ENCODE results near the gene GOLGA3.
"Not testable (repeated sequence)": the region's sequence is repeated elsewhere in the genome, so short reads cannot be mapped to it uniquely, and the experiment has no call there.

GOLGA3 gene

DNA sequence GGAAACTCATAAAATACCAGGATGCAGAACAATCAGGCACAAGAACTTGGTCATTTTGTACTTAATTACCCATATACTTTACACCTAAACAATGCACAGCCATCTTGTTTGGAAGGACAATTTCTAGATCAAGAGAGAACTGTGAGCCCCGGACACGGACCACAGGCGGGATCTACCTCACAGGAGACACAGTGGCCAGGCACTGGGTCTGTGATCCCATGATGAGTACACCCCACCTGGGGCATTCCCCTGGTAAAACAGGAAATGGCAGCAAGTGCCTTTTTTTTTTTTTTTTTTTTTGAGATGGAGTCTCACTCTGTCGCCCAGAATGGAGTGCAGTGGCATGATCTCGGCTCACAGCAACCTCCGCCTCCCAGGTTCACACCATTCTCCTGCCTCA, 15.2 kb downstream of the GOLGA3 start:
- DNase-seq = no peak

DNA sequence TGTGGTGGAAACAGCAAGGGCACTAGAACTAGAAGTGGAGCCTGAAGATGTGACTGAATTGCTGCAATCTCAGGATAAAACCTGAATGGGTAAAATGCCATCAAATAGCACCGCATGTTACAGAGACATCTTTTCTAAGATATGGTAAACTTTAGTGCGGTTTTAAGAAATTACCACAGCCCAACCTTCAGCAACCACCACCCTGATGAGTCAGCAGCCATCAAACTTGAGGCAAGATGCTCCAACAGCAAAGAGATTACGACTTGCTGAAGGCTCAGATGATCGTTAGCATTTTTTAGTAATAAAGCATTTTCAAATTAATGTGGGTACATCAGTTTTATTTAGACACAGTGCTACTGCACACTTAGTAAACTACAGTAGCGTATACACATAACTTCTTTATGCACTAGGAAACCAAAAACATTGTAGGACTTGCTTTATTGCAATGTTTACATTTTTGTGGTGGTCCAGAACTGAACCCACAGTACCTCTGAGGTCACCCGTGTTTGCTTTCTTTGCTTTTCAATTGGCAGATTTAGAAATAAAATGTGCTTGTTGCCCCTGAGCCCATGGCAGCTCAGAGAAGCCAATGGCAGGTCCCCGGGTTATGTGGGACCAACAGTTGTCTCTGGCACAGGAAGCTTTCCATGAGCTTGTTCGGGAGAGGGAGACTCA, 15.9 kb downstream of the GOLGA3 start:
- no peak for DNase-seq

DNA sequence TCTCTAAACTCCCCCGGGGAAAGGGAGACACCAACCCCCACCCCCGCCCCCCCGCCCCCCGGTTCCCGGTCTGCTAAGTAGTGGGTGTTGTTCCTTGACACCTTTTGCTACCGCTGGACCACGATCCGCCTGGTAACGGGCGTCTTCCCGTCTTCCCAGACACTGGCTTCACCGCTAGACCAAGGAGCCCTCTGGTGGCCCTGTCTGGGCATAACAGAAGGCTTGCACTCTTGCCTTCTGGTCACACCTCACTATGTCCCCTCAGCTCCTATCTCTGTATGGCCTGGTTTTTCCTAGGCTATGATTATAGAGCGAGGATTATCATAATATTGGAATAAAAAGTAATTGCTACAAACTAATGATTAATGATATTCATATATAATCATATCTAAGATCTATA, 19.3 kb downstream of the GOLGA3 start:
- DNase-seq = peak in 7 of 58 donors; percentile 6 to 40 (median 23)

DNA sequence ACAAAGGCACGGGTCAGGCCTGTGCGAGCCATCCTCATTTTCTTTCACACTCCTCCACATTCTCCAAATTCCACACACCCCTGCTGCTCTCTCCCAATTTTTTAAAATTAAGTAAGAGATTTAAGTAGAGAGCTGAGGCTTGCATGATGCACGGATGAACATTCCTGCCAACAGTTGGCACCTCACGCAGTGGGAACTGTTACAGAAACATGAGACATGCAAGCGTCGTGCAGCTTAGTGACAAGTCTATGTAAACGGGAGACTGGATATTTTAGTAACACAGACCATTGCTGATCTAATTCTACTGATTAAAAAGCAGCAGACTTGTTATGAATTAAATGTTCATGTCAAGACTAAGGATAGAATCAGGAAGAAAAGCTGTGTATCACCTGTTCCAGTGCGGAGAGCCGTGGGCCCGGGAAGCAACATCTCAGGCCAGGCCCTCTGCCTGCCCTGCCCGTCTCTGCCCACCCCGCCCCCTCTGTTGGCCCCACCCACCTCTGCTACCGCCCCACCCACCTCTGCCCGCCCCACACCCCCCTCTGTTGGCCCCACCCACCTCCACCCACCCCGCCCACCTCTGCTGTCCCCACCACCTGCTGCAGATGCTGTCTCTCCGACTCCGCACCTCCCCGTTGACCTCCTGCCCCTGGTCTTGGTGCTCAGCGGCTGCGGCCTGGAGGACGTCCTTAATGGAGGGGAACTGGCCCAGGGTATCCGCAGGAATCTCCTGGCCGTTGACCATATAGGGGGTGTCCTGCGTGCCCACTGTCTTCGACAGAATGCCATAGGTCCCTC, 21.2 kb downstream of the GOLGA3 start:
- peak in 20 of 58 donors; percentile 5 to 56 (median 28) for DNase-seq

DNA sequence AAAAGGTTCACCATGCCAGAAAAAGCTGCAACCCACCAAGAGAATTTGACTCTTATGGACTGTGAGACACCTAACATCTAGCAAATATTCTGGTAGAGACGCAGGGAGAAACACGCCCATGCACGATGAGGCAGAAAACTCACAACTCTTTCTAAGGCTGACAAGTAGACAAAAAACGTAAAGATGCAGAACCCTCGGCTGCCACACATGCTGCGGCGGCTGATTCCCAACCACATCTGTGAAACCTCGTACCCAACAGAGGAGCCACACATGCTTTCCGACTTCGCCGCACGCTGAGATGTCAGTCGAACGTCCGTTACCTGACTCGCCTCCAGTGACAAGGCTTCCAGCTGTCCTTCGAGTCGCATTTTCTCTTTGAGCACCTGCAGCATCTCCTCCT, 21.8 kb downstream of the GOLGA3 start:
- DNase-seq = peak in 26 of 58 donors; percentile 8 to 67 (median 28)

DNA sequence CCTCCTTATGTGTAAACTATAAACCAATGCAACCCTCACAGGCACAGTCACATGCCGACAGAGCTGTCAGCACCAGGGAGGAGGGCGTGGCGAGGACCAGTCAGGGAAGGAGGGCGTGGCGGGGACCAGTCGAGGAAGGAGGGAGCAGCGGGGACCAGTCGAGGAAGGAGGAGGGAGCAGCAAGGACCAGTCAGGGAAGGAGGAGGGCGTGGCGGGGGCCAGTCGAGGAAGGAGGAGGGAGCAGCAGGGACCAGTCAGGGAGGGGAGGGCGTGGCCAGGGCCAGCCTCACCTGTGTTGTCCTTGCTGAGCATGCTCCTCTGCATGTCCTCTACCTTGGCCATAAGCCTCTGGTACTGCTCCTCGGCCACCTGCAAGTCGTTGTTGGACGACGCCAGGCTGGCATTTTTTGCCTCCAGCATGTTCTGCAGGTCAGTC, 24.2 kb downstream of the GOLGA3 start:
- DNase-seq = no peak

DNA sequence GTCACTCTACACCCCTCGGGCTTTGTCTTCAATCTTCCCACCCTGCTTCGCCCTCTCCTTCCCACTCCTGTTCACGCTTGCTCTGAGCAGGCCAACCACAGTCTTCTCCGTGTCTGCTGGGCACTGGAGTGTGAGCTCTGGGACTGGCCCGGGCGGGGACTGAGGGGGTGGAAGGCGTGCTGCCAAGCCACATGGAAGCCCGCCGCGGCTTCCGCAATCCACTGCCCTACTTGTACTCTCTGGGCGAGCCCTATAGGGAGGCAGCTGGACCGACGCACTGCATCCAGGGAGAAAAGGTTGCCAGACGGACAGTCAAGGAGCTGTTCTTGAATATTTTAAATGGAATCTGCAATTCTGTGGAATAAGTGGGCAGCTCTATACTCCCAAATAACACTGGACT, 24.8 kb downstream of the GOLGA3 start:
- peak in 1 of 58 donors; percentile 52 for DNase-seq

DNA sequence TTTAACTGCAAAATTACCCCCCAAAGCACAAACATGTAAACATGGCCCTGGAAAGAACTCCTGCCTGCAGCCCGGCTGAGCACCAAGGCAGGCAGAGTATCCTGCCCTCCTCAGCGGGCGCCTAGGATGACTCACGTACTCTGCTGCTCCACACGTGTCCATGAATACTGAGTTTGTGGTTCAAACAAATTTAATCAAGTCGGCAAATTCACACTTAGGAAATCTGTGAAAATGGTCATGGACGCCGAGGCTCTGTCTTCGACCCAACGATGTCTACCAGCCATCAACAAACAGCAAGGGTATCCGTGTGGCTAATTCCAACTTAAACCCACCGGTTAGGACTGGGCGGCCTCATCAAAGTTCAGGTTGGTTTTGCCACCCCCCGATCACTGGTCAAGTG, 25.5 kb downstream of the GOLGA3 start:
- DNase-seq = no peak

DNA sequence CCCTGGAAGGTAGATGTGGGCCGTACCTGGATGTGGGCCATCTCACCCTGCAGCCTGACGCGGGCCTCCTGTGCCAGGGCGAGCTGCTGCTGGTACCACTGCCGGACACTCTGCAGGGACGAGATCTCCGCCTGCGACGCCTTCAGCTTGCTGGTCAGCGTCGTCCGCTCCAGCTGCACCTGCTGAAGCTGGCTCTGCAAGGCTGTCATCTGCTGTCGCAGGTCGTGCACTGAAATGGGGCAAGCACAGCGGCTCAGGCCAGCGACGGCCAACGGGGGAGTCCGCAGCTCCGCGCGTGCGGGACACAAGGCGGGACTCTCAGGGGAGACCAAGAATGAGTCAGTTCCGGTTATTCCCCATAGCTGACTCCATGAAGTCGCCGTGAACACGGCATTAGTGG, 26.9 kb downstream of the GOLGA3 start:
- no peak for DNase-seq

DNA sequence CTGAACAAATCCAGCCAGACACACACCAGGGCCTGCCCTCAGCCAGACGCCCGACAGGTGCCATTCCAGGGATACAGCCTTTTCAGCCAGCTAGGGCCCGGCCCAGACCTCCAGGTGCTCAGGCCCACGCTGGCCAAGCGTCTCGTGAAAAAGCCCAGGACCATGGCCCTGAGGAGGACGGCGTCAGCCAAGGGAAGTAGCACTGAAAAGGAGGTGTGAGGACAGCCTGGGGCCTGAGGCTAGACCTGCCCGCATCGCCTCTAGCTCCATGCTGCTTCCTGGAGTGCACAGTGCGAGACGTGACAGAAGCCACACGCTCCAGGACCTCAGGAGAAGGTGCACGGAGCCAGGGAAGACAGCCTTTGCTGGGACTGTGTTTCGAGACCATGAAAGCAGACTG, 29.8 kb downstream of the GOLGA3 start:
- DNase-seq = no peak

DNA sequence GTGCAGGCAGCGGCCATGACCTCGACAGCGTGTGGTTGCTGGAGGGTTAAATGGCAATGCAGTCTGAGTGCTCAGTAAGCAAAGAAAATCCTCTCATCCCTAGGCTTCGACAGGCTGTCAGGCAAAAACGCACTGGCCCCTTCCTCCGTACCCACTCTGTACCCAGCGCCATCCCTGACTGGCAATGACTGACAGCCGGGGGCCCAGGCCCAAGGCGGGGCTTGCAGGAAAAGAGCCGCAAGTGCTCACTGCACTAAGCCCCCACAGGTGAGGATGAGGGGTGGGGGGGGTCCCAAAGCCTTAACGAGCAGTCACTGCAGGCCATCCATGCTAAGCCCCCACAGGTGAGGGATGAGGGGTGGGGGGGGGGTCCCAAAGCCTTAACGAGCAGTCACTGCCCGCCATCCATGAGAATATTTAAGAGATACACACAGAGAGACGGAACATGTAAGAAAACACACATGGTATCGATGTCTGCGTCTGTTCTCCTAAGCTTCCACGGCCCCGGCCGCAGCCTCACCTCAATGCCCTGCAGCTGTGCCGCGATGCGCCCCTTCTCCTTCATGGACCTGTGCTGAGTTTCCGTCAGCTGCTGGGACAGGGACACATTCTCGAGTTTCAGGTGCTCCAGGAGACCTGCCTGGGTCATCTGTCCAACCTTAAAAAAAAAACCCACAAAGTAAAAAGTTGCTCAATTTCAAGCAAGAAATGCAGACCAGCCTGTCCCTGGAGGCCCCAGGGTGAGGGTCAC, 30.7 kb downstream of the GOLGA3 start:
- DNase-seq = no peak

DNA sequence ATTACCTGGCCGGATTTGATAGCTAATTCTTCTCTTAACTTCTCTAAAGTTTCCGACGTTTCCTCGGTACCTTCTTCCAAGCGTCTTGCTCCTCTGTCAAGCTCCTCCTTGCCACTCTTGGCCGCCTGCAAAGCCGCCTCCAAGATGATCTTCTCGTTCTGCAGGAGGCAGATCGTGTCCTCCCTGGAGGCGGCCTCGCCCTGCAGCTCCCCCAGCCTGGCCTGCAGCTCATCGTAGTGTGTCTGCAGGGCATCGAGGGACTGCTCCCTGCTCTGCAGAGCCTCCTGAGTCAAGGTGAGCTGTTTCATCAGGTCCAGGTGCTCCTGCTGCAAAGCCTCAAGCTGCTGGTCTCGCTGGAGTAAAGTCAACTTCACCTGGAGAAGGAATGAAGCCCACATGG, 32.8 kb downstream of the GOLGA3 start:
- no peak for DNase-seq

DNA sequence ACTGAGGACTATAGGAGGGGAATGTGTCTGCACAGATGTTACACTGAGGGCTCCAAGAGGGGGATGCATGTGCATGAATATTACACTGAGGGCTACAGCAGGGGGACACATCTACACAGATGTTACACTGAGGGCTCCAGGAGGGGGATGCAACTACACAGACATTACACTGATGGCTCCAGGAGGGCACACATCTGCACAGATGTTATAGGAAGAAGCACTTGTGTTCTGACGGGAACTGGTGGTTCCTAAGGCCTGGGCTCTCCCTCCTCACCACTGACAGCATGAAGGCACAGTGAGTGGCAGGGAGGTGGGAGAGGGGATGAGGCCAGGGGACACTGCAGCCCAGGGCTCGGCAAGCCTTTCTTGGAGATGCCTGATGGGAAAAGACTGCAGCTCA, 36.7 kb downstream of the GOLGA3 start:
- not testable (repeated sequence) for DNase-seq

DNA sequence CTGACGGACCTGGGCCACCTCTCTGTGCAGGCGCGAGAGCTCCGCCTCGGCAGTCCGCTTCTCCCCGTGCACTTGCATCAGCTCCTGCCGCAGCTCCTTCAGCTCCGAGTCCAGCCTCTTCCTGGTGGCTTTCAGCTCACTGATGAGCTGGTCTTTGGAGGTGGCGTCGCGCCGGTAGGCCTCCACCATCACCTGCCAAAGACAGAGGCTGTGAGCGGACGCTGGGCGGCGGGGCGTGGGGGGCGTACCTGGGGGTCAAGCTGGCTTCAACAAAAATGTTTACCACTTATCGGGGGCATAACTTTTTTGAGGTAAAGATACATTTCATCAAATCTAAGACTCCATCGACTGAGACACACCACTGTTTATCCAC, 39.6 kb downstream of the GOLGA3 start:
- no peak for DNase-seq

DNA sequence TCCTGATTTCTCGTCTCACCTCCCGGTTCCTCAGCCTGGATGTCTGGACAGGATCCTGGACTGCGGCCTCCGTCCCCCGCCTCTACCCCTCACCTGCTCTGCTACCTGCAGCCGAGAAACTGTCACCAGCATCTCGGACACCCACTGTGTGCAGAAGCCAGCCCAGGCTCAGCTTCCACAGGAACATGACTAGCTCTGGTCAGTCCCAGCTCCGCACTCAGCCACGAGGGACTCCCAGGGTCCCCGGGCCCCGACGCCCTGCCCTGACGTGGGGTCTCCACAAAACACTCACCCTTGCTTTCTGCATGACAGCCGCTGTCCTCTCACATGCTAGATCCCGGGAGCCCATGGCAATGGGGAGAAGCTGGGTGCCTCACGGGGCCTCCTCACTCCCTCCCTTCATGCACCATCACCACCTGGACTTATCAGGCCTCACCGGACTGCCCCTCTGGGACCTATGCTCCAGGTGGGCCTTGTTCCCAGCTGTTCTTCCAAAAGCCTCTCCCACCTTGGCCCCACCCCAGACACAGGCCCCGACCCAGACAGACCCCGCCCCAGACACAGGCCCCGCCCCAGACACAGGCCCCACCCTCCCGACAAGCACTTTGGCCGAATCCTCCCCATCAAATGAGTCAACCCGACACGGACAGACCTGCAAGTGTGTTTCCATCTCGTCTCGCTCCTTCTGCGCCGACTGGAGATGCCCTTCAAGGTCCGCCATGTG, 40.1 kb downstream of the GOLGA3 start:
- DNase-seq = no peak

DNA sequence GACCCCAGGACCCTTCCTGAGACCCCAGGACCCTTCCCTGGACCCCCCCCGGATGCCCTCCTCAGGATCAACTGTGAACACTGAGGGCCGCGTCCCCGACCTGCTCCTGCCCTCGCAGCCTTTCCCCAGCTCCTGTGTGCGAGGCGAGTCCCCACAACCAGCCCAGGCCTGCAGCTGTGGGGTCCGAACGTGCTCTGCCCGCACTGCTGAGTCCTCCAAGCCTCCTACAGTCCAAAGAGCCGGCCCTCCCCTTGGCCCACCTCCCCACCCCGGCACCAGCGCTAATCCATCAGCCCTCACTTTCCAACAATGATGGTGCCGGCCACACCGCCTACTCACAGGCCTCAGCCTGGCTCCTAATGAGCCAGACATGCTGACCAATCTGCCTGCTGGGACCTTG, 40.8 kb downstream of the GOLGA3 start:
- DNase-seq = no peak

DNA sequence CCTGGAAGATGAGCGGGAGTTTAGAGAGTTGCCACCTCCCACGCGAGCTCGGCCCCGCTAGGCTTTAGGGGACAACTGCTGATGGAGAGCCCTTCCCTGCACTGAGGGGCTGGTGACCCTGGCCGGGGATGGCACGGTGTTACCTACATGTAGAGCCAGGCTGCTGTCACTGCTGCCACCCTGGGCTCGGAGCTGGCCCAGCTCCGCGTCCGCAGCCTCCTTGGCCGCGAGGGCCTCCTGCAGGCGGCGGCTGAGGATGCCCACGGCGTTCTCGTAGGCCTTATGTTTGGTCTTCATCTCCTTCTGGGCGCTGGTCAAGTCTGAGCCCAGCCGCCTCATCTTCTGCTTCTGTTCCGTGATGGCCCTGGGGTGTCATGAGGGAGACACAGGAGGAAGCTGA, 42.5 kb downstream of the GOLGA3 start:
- DNase-seq = no peak

DNA sequence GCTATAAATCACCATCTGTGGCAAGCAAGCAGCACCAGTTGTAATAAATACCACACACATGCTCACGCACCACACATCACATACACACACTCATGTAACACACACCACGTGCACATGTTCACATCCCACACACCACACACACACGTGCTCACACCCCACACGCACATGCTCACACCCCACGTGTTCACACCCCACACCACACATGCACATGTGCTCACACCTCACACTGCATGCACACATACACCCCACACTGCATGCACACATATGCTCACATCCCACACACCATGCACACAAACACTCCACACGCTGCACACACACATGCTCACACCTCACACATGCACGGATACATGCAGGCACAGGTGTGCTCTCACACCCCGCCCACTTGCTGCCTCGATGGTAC, 44.1 kb downstream of the GOLGA3 start:
- DNase-seq = no peak

DNA sequence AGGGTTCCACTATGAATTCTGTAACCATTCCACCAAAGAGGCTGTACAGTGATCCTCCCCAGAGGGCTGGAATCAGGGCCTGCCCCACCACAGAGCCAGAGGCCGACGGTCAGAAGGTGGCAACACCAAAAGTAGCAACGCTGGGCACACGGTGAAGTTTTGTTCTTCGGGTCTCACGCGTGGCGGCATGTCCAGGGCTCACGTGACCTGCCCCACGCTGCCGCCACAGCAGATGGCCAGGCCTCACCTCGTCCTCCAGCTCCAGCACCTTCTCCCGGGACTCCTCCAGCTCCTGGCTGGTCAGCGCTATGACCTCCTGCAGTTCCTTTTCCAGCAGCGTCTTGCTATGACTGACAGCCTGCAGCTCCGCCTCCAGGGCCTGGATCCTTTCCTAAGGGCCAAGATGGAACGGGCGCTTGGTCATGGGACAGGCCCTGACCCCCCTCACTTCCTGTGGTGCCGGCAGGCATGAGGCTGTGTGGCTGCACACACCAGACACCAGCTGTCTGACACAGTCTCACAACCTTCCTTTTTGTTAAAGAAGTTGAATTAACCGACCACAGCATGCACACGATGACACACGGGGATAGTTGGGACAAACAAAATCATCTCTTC, 44.6 kb downstream of the GOLGA3 start:
- peak in 24 of 58 donors; percentile 10 to 49 (median 34) for DNase-seq

DNA sequence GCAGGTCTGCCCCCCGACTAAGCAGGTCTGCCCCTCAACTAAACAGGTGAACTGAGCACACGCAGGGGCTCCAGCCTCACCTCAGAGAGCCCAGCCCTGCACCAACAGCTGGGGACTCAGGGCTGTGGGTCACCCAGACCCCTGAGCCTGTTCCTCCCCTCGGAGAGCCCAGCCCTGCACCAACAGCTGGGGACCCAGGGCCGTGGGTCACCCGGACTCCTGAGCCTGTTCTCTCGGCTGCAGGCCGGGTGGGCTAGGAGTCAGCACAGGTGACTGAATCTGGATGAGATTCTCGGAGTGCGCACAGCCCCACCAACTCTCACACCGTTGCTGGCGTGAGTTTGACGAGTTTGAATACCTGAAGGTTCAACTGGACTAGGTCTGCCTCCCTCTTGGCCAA, 46.7 kb downstream of the GOLGA3 start:
- no peak for DNase-seq

DNA sequence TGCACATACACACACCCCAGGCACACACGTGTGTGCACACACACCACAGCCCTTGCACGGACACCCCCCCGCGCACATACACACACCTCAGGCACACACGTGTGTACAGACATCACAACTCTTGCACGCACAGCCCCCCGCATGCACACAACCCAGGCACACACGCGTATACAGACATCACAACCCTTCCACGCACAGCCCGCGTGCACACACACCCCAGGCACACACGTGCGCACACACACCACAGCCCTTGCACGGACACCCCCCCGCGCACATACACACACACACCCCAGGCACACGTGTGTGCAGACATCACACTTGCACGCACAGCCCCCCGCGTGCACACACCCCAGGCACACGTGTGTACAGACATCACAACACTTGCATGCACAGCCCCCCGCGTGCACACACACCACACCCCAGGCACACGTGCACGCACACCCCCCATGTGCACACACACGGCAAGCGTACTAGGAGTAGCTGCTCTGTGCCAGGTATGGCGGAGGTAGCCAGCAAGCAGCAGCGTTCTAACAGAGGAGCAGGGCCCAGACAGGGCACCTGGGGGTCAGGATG, 48.8 kb downstream of the GOLGA3 start:
- no peak for DNase-seq

All from anterior cingulate cortex (tissue), 58 donors.